ENCODE data around the gene NARS2.
A peak's percentile ranks its signal among the peaks of the same experiment; 100 is the strongest.
"Not testable (repeated sequence)": the region's sequence is repeated elsewhere in the genome, so short reads cannot be mapped to it uniquely, and the experiment has no call there.

Gene NARS2

GRCh38 chr11:78570031-78570430 lies 4.6 kb downstream of the NARS2 start:
- Histone ChIP-seq H3K36me3 (peaks cover 55% of the 10 kb centered on the region), H3K4me3 (ENCODE audit: low read depth, low read length) (no peak overlapping the region), H3K9me3 (no peaks in the 10 kb centered on the region), H3K27me3 (no peaks in the 10 kb centered on the region), H3K4me1 (peaks cover 2% of the 10 kb centered on the region)
- no peak for DNase-seq
- no peak for TF ChIP-seq CTCF (IDR thresholded peaks at IDR 0.05; ENCODE audit: low read depth, low read length)

- no peaks in the 10 kb centered on the region for H3K9me3 ChIP-seq
- no peak overlapping the region for H3K4me3 ChIP-seq (ENCODE audit: low read depth, low read length)
- TF ChIP-seq CTCF (IDR thresholded peaks at IDR 0.05; ENCODE audit: low read depth, low read length) = no peak
- peaks cover 8% of the 10 kb centered on the region for H3K4me1 ChIP-seq
- DNase-seq = no peak
- H3K36me3 ChIP-seq = peaks cover 64% of the 10 kb centered on the region
- H3K27me3 ChIP-seq = no peaks in the 10 kb centered on the region
Measured at GRCh38 chr11:78567209-78567608, 7.5 kb downstream of the NARS2 start.

- H3K9me3 ChIP-seq = no peaks in the 10 kb centered on the region
- peak; percentile 61 for DNase-seq
- H3K27me3 ChIP-seq = no peaks in the 10 kb centered on the region
- TF ChIP-seq CTCF (IDR thresholded peaks at IDR 0.05; ENCODE audit: low read depth, low read length) = peak; percentile 65
- peaks cover 8% of the 10 kb centered on the region for H3K4me1 ChIP-seq
- peaks cover 67% of the 10 kb centered on the region for H3K36me3 ChIP-seq
- H3K4me3 ChIP-seq (ENCODE audit: low read depth, low read length) = no peak overlapping the region
Measured at GRCh38 chr11:78564490-78565467, 9.9 kb downstream of the NARS2 start.

- DNase-seq; H3K4me3 ChIP-seq (ENCODE audit: low read depth, low read length); H3K27me3 ChIP-seq; H3K9me3 ChIP-seq; H3K4me1 ChIP-seq: not testable (repeated sequence)
- peaks cover 63% of the 10 kb centered on the region for H3K36me3 ChIP-seq
Measured at GRCh38 chr11:78564037-78564436, 10.6 kb downstream of the NARS2 start.

- not testable (repeated sequence) for H3K4me1 ChIP-seq; H3K4me3 ChIP-seq (ENCODE audit: low read depth, low read length); DNase-seq; H3K27me3 ChIP-seq; H3K9me3 ChIP-seq
- H3K36me3 ChIP-seq = peaks cover 62% of the 10 kb centered on the region
Measured at GRCh38 chr11:78563090-78563489, 11.6 kb downstream of the NARS2 start.

- Histone ChIP-seq H3K4me3 (ENCODE audit: low read depth, low read length) (no peak overlapping the region), H3K27me3 (no peaks in the 10 kb centered on the region), H3K36me3 (peaks cover 58% of the 10 kb centered on the region), H3K4me1 (peaks cover 8% of the 10 kb centered on the region), H3K9me3 (no peaks in the 10 kb centered on the region)
- no peak for TF ChIP-seq CTCF (IDR thresholded peaks at IDR 0.05; ENCODE audit: low read depth, low read length)
- no peak for DNase-seq
Measured at GRCh38 chr11:78562398-78562797, 12.3 kb downstream of the NARS2 start.

- Histone ChIP-seq H3K4me3 (ENCODE audit: low read depth, low read length) (no peak overlapping the region), H3K9me3 (no peaks in the 10 kb centered on the region), H3K4me1 (peaks cover 8% of the 10 kb centered on the region), H3K27me3 (no peaks in the 10 kb centered on the region), H3K36me3 (peaks cover 60% of the 10 kb centered on the region)
- TF ChIP-seq CTCF (IDR thresholded peaks at IDR 0.05; ENCODE audit: low read depth, low read length) = no peak
- no peak for DNase-seq
Measured at GRCh38 chr11:78560826-78561484, 13.7 kb downstream of the NARS2 start.

Data from BE2C (cell line).